Limb (tissue), 2 donors: ENCODE results near the gene EMC9.

ENCODE experiments used
- DNase-seq, 2 donors: peaks; one replicate each; pipeline ENCODE4 v3.0.0-alpha.2; 2016; ENCODE audit errors: extremely low spot score in 2 of 2

The EMC9 gene

DNA sequence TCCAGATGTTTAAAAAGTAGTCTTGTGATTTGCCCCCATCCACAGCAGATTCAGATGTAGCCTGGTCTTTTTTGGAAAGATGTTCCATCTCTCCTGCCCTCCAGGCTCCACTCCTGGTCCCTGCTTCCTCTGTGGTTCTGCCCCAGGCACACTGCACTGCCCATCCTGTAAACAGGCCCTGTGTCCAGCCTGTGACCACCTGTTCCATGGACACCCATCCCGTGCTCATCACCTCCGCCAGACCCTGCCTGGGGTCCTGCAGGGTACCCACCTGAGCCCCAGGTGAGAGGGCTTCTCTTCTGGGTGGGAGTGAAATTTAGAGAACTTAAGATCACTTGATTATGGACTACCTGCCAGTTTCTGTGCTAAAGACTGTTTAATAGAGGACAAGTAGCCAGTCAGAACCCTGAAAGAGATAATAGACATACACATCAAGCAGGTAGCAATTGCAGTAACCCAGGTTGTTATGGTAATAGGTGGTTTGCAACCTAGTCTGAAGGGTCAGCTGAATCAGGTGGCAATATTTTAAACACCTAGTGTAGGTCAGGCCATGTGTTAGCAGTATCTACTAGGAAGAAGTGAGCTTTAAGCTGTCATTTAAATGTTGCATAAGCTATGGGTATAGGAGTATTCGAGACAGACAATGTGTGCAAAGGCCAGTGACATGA lies 8.0 kb upstream of the EMC9 start:
- no peak for DNase-seq

DNA sequence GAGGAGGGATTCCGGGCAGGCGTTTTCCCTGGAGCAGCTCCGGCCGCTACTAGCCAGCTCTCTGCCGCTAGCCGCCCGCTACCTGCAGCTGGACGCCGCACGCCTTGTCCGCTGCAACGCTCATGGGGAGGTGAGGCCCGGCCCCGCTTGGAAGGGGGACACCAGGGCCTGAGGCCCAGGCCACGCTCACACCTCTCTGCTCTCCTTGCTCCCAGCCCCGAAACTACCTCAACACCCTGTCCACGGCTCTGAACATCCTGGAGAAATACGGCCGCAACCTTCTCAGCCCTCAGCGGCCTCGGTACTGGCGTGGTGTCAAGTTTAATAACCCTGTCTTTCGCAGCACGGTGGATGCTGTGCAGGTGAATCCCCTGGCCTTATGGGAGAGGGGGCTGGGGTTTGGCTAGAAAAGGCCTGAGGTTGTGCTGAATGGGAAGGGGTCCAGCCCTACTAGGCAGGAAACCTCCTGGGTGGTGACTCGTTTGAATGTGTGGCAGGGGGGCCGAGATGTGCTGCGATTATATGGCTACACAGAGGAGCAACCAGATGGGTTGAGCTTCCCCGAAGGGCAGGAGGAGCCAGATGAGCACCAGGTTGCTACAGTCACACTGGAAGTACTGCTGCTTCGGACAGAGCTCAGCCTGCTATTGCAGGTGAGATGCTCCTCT lies 6.5 kb upstream of the EMC9 start:
- no peak for DNase-seq

DNA sequence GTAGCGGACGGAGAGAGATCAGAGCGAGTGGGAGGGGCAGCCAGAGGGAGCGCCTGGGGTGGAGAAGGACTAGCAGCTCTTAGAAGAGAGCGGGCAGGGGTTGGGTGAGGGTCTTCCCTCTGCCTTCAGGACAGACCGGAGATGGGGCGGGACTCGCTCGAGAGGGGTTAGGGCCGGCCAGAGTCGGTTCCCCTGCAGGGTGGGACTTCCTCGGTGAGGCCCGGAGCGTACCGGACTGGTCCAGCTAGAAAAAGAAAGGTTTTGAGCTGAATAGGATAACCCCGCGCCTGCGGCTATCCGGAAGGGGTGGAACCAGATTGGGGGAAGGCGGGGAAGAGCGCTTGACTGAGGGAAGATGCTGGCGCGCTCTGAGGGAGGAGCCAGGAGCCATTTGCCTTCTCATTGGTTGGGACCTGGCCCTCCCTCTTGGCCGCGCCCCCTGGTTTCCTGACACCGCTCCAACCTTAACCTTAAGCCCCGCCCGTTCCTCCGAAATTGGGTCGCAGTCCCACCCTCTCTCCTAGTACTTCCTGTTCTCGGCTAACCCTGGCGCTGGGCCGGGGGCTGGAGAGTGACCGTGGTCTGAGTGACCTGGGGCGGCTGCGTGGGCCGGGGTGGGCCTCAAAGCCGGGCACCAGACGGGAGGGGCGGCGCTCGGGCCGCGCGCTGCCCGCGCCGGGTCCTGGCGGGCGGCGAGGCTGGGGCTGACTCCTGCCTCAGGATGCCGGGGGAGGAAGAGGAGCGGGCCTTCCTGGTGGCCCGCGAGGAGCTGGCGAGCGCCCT lies 5.8 kb upstream of the EMC9 start, which contains the start of gene RNF31:
Gene RNF31 (plus strand): TSS at position 521 of the 783 bp plus-strand sequence. CDS start 201 bp downstream, at position 722.
- DNase-seq, result peak; percentile 97 to 99

DNA sequence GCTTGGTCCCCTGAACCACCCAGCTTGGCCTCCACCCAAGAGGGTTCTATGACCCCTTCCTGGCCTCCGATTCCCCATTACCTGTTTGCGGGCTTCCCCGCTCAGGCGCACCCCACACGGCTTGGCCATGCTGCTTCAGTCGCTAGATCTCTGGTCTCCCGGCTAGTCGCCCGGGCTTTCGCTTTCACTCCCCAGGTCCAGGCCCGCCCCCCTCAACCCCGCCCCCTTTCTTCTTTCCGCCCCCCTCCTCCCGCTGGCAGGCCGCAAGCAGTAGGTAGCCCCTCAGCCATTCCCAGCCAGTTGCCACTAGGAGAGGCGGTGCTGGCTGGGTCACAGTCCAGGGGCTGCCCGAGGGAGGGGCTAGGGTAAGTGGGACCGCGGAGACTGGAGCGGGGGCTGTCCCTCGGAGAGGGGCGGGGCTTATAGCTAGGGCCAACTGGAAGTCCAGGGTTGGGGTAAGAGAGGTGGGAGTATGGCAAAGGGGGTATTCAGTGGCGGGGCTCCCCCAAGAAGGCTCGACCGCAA lies 5.1 kb upstream of the EMC9 start, which contains the start of gene PSME2:
Gene PSME2 (minus strand): TSS at position 158 of the 525 bp plus-strand sequence. CDS start 29 bp downstream, at position 129.
- peak; percentile 94 for DNase-seq

DNA sequence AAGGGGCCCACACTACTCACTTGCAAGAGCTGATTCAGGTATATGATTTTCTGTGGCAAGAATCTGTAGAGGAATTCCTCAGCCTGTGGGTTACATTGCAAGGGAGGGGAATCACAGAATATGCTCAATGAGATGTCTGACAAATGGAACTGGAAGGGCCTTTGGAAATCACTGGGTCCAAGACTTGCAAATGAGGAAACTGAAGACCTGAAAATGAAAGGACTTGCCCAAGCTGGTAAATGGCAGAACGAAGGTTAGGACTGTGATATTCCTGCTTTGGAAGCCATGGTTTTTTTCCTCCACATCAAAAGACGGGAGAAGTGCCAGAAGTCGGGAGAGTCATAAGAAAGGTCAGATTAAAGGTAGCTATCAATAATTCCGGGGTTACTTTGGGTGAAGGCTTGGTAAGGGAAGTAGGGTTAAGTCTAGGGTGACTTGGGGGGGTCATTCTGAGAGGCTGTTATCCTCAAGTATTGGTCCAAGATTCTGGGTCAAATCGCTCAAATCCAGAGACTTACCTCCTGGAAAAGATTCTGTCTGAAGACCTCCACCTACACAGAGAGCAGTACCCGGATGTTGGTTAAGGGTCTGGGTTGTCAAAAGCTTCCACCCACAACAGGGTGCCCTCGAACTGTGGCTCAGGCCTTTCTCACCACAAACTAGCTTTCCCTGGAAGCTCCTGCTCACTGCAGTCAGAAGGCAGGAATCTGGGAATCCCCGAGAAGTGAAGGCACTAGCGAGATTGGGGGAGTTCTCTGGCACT lies 4.5 kb upstream of the EMC9 start:
- no peak for DNase-seq

DNA sequence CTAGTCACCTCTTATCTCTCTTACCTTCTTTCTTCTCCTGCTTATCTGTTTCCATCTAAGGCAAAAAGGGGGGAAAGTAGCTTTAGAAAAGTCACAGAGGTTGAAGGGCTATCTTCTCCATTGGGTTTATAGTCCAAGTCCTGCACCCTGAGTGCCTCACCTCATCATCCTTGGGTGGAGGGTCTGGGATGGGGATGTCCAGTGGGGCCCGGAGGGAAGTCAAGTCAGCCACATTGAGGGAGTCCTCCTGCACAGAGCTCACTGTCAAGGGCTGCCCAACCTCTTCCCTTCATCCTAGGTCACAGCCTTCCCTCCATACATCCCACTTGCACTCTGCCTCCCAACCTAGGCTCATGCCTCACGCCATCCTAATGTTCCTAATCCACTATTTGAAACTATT lies 3.8 kb upstream of the EMC9 start:
- no peak for DNase-seq

DNA sequence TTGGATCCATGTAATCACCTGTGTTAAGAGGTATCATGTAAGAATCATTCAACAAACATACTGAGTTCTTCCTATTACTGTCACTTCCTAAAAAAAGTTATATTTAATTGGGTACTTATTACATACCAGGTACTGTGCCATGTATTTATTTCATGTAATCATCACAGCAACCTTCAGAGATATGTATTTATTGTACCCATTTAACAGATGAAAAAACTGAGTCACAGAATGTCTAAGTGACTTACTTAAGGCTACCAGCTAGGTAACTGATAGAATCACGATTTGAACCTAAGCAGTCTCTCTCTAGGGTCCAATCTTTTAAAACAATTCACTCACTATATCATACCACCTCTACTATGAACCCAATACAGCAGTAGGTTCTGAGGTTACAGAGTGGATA lies 3.1 kb upstream of the EMC9 start:
- DNase-seq, result no peak

DNA sequence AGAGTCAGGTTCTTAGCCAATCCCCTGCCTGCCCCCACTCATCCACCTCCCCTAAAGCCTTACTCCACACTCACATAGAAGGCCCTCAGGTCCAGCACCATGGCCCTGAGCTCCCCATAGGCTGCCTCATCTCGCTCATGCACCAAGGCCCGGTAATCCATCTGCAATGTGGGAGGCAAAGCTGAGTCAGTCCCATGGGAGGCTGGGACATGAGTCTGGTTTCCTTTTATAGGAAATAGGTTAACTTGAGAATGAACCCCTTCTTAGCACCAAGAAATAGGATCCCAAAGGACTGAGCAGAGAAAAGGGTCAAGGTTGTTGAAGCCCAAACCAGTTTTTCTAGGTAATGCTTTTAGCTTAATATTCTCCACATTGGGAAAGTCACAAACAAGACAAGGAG lies 2.1 kb upstream of the EMC9 start:
- no peak for DNase-seq

DNA sequence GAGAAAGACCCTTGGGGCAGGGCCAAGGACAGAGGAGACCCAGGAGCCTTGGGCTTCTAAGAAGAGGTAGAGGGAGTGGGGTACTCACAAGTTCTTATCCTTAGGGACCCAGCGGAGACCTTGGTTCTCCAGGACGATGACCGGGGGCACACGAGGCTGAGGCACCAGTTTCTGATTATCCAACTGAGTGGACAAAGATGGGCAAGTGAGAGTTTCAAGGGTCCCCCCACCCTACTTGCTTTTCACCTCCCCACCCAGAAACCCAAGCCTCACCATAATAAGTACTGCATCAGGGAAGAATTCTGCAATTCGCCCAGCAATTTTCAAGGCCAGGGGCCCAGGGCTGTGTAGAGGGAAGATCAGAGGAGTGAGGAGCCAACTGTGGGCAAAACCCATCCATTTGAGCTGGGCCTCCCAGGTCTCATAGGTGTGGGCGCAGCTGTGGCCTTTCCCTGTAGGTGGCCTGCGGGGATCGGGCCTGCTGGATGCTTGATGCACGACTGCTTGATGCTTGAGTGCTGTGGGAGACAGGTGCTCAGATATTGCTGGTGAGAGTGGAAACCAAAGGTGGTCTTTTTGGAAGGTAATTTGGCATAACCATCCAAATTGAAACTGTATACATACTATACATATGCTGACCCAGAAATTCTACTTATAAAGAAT lies 2.0 kb downstream of the EMC9 start:
- no peak for DNase-seq

DNA sequence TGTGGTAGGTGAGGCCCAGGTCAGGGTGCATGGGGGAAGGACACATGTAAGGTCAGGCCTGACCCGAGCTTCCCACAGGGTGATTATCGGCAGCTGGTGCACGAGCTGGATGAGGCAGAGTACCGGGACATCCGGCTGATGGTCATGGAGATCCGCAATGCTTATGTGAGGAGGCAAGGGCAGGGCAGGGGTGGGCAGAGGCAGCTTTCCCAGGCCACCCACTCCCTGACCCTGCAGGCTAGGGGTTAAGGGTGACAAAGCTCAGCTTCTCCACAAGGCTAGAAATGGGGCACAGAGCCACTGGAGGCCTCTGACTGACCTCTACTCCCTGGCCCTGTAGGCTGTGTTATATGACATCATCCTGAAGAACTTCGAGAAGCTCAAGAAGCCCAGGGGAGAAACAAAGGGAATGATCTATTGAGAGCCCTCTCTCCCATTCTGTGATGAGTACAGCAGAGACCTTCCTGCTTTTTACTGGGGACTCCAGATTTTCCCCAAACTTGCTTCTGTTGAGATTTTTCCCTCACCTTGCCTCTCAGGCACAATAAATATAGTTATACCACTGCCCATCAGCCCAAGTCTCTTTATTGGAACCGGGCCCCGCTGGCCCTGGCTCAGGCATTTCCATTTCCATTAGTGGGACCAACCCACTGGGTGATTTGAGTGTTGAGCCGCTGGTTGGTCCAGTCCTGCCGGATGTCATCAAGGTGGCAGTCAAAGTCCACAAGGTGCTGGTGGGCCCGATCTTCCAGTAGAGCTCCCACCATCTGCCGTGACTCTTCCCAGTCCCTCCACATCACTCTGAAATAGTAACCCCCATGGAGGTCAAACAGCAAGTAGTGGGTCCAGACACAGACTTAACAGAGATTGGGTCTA lies 2.8 kb downstream of the EMC9 start:
- DNase-seq, result no peak

DNA sequence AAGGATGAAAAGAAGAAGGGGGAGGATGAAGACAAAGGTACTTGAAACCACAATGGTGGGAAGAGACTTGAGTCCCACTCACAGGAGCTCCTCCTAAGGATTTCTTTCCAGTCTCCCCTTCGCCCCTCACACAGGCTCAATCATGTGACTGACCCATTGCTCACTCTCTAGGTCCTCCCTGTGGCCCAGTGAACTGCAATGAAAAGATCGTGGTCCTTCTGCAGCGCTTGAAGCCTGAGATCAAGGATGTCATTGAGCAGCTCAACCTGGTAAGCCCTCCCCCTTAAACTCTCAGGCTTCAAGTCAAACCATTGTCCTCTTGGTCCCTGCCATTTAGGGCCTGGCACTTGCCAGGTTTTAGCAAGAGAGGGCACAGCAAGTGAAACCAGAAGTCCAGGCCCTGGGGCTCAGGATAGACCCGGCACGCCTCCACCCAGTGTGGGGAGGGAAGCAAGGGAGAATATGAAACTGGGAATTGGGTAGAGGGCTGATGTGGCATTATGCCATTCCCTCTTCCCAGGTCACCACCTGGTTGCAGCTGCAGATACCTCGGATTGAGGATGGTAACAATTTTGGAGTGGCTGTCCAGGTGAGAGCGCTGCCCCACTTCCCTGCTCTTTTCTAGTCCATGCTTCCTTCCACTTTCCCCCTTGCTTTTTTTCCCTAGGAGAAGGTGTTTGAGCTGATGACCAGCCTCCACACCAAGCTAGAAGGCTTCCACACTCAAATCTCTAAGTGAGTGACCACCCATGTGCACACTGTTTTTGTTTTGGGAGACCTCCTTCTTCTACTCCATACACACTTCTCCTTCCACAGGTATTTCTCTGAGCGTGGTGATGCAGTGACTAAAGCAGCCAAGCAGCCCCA lies 3.6 kb downstream of the EMC9 start:
- DNase-seq, result no peak

DNA sequence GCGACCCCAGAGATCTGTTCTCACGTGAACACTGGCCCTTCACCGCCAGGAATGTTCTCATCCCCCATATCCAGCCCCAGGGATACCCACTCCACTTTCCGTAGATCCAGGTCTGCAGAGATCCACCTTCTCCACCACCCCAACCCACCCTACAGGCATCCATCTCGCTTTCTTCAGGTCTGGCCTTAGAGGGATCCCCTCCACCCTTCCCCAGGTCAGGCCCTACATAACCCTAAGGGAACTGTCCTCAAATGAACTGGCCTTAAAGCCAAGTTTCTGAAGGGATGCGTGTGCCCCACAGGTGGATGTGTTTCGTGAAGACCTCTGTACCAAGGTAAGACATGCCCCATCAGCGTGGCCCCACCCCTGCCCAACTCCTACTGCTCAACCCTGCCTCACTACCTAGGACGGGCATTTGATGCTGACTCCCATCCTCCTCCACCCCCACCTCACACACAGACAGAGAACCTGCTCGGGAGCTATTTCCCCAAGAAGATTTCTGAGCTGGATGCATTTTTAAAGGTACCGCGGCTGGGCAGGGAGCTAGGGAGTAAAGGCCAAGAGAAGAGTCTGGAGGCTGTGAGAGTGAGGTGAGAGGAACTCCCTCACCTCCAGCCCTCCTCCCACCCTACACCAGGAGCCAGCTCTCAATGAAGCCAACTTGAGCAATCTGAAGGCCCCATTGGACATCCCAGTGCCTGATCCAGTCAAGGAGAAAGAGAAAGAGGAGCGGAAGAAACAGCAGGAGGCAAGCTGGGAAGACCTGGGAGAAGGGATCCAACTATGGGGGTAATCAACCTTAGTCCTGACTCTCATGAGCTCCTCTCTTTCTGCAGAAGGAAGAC lies 4.5 kb downstream of the EMC9 start:
- no peak for DNase-seq

DNA sequence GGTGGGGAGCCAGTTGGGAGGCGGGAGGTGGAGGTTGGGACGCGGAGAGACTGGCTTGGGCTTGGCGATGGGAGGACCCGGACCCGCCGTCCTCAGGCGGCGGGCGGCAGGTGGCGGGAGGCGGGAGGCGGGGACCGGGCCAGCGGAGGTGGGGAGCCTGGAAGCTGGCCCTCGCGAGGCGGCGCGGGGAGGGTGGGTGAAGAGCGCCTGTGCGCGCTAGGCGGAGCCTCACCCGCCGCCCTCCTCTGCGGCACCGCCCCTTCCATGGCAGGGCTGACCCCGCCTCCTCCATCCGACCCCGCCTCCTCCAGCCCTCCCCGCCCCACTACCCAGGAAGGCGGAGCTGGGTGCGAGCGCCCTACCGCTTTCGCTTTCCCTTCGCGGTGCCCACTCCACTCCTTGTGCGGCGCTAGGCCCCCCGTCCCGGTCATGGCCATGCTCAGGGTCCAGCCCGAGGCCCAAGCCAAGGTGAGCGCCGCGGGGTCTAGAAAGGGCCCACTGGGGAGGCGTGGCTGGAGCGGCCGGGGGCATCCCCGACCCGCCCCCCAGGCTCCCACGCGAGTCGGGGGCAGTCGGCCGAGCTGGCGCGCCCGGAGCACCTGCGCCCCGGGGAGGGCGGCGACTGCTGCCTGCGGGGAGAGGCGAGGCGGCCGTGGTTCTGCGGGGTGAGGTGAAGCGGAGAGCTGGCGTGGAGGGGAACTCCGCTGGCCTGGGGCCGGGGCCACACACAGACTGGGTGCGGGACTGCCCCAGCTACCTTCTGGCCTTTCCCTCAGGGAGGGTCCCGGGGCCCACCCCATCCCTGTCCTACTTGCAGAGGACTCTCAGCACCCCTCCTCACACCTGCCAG lies 5.3 kb downstream of the EMC9 start, which contains the start of gene PSME1:
Gene PSME1 (plus strand): TSS at position 361 of the 850 bp plus-strand sequence. CDS start 69 bp downstream, at position 430.
- peak; percentile 88 to 94 for DNase-seq

DNA sequence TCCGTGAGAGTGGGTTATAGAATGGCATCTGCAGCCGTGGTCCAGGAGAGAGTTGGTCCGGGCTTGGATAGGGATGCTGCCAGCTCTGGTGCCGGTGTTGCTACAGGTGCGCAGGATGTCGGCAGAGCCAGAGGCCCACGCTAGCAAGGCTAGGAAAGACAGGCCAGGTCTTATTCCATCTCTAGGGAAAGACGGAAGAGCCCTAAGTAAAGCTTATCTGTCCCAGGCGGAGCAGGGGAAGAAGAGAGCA lies 5.9 kb downstream of the EMC9 start:
- DNase-seq, result no peak

DNA sequence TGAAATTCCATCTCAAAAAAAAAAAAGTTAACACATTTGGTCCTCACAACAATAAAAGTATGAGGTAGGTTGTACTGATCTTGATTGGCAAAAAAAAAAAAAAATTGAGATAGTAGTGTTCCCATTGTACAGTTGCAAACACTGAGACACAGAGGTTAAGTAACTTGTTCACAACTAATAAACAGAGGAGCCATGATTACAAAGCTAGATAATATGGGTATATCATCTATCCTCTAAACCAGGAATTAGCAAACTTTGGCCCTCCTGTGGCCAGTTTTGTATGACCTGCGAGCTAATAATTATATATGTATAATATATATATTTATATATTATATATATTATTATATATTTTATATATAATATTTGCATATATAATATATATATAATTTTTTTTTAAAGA lies 7.7 kb downstream of the EMC9 start:
- no peak for DNase-seq

DNA sequence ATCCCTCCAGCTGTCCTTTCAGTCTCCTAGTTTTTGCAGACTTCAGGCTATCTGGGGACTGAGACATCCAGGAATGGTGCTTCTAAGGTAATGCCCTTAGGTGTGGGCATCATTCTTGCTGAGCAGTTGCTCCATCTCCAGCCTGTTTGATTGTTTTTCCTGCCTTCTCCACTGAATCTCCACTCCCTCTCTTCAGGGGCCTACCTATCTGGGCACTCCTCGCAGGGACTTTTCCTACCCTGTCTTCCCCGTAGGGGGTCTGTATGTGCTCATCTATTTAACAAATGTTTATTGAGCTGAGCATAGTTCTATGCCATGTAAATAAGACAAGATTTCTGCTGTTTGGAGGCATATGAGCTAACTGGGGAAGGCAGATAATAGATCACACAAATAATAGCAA lies 8.4 kb downstream of the EMC9 start:
- DNase-seq, result no peak

DNA sequence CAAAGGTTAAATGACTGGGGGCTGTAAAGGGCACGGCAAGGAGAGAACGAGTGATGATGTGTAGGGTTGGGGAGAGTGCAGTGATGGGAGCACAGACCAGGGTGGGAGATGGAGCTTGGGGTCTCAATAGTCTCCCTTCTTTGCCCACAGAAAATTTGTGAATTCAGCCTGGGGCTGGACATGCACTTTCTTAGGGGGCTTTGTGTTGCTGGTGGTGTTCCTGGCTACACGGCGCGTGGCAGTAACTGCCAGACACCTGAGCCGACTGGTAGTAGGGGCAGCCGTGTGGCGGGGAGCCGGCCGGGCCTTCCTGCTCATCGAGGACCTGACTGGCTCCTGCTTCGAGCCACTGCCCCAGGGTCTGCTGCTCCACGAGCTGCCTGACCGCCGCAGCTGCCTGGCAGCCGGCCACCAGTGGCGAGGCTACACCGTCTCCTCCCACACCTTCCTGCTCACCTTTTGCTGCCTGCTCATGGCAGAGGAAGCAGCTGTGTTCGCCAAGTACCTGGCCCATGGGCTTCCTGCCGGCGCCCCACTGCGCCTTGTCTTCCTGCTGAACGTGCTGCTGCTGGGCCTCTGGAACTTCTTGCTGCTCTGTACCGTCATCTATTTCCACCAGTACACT lies 9.2 kb downstream of the EMC9 start:
- no peak for DNase-seq
